Peyer's patch (tissue), 4 donors: Measurements from ENCODE around the gene GCN1.

Source experiments
- POLR2A ChIP-seq, 2 donors: fragments of 450-650 bp; IDR thresholded peaks; one replicate each; pipeline ENCODE4 v1.5.1; 2017; ENCODE audit warnings: antibody characterized with exemption in 2 of 2, mild to moderate bottlenecking in 2 of 2, moderate library complexity in 2 of 2
- TF ChIP-seq, protein P1 (sequence below), 6 experiments: fragments of 450-650 bp in 4 of 6; fragments of 200-600 bp in 2 of 6; sonication (generic) in 1 of 6; IDR thresholded peaks; one replicate each; pipeline ENCODE4 v1.5.1; 2017 to 2019; ENCODE audit warnings: antibody characterized with exemption in 6 of 6, mild to moderate bottlenecking in 3 of 6, moderate library complexity in 1 of 6

DNA sequence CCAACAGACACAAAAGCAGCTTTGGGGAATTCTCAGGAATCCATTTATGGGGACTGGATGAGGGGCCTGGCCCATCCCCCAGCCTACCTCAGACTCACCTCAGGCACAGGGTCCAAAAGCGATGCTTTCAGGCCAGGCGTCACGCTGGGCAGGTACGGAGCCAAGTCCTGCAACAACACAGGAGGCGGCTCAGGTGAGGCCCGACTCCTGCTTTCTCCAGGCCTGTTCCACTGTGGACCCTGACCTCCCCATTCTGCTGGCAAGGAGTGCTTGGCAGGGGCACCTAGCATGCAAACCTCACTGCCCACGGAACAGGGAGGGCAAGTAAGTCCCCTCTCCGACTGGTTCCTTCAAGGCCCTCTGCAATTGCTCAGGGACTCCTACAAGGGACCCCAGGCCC lies 49.4 kb downstream of the GCN1 start:
- TF ChIP-seq, protein P1, sequence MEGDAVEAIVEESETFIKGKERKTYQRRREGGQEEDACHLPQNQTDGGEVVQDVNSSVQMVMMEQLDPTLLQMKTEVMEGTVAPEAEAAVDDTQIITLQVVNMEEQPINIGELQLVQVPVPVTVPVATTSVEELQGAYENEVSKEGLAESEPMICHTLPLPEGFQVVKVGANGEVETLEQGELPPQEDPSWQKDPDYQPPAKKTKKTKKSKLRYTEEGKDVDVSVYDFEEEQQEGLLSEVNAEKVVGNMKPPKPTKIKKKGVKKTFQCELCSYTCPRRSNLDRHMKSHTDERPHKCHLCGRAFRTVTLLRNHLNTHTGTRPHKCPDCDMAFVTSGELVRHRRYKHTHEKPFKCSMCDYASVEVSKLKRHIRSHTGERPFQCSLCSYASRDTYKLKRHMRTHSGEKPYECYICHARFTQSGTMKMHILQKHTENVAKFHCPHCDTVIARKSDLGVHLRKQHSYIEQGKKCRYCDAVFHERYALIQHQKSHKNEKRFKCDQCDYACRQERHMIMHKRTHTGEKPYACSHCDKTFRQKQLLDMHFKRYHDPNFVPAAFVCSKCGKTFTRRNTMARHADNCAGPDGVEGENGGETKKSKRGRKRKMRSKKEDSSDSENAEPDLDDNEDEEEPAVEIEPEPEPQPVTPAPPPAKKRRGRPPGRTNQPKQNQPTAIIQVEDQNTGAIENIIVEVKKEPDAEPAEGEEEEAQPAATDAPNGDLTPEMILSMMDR (IDR thresholded peaks at IDR 0.05) = no peak
- no peak for TF ChIP-seq POLR2A (IDR thresholded peaks at IDR 0.05)
